WI38 (cell line): ENCODE data around the gene RNF133.

ENCODE experiments used
- H3K4me3 ChIP-seq: 2 replicates; pipeline ENCODE4 v1.5.1; 2011; ENCODE audit warnings: low read depth, mild to moderate bottlenecking, control low read depth, low read length
- TF ChIP-seq, protein P1 (sequence below): IDR thresholded peaks from 2 replicates; pipeline ENCODE4 v1.5.1; 2012; ENCODE audit warnings: low read depth, mild to moderate bottlenecking, control low read depth, low read length

RNF133 gene

DNA sequence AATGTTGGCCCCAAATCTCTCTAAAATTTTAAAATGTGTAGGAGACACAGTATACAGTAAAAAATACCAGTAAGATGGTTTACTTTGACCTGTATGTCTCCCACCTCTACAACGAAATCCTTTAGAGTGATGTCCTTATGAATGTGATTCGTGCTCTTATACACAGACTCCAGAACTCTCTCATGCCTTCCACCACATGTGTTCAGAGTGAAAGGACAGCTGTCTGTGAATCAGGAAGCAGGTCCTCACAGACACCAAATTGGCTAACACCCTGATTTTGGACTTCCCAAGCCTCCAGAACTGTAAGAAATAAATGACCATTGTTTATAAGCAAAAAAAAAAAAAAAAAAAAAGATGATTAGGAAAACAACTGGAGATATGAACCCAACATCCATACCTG, 35.2 kb downstream of the RNF133 start:
- H3K4me3 ChIP-seq: no peak overlapping the region
- TF ChIP-seq, protein P1, sequence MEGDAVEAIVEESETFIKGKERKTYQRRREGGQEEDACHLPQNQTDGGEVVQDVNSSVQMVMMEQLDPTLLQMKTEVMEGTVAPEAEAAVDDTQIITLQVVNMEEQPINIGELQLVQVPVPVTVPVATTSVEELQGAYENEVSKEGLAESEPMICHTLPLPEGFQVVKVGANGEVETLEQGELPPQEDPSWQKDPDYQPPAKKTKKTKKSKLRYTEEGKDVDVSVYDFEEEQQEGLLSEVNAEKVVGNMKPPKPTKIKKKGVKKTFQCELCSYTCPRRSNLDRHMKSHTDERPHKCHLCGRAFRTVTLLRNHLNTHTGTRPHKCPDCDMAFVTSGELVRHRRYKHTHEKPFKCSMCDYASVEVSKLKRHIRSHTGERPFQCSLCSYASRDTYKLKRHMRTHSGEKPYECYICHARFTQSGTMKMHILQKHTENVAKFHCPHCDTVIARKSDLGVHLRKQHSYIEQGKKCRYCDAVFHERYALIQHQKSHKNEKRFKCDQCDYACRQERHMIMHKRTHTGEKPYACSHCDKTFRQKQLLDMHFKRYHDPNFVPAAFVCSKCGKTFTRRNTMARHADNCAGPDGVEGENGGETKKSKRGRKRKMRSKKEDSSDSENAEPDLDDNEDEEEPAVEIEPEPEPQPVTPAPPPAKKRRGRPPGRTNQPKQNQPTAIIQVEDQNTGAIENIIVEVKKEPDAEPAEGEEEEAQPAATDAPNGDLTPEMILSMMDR: no peak

DNA sequence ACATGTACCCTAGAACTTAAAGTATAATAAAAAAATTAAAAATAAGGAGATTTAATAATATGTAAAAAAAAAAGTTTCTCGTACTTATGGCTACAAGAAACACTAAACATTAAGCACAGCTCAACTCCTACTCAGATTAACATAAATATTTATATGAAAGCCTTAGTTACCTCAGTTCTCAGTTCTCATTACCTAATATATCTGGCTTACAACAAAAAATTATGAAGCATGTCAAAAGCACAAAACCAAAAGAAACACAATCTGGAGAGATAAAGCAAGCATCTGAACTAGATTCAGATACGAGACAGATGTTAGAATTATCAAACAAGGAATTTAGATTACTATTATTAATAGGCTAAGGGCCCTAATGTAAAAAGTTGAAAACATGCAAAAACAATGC, 40.1 kb downstream of the RNF133 start:
- H3K4me3 ChIP-seq: no peak overlapping the region
- TF ChIP-seq, protein P1: no peak

DNA sequence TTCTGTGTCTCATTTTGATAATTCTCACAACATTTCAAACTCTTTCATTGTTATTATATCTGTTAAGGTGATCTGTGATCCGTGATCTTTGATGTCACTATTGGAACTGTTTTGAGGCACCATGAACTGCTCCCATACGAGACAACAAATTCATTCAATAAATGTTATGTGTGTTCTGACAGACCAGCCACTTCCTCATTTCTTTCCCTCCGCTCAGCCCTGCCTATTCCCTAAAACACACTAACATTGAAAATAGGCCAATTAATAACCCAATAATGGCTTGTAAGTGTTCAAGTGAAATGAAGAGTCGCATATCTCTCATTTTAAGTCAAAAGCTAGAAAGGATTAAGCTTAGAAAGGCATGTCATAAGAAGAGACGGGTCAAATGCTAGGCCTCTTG, 45.2 kb downstream of the RNF133 start:
- TF ChIP-seq, protein P1: no peak
- H3K4me3 ChIP-seq: no peak overlapping the region

DNA sequence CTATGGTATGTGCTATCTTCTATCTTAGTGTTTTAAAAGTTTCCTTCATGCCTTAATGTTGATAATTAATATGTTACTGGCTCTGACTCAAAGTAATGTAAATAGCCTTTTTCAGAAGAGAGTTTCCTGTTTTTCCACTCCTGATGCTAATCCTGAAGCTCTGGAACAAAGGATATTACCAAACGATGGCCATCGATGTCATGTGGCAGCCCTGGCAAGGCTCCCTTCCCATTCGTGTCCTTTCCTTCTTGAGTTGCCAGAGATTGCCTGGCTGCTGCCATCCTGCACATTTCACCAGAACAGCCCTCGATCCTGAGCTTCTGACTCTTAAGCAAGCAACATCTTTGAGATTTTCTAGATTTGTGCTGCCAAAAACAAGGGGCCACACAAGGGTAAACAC, 46.0 kb downstream of the RNF133 start:
- no peak overlapping the region for H3K4me3 ChIP-seq
- TF ChIP-seq, protein P1: no peak

DNA sequence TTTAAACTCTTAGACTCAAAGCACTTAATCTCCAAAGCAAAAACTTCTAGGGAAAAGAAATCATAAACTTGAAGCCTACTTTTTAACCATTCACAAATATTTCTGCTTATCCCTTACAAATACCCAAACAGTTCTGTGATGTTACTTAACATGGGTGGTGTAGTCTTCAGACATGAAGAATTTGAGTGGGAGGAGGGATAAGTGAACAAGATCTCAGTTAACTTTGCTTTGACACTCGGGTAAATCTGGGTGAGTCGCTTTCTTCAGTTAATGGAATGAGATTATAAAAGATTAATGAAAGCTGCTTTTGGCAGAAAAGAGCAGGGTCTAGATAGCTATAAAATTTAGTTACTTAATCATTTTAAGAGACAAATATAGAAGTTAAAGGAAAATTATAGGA, 47.5 kb downstream of the RNF133 start:
- H3K4me3 ChIP-seq: no peak overlapping the region
- TF ChIP-seq, protein P1: no peak
